Measurements from ENCODE around the gene DRC7.

DNA sequence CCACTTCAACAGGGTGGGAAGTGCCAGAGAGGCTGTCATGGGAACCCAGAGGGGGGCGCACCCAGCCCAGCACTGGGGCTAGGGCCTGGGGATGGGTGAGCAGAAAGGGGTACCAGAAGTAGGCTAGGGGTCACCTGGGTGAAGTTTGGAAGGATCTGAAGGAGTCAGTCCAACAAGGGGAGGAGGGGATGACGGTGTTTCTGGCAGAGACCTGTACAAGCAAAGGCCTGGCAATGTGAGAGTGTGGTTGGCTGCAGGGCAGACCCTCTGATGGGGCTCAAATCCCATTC lies 27.5 kb downstream of the DRC7 start:
- TF ChIP-seq, protein P1, sequence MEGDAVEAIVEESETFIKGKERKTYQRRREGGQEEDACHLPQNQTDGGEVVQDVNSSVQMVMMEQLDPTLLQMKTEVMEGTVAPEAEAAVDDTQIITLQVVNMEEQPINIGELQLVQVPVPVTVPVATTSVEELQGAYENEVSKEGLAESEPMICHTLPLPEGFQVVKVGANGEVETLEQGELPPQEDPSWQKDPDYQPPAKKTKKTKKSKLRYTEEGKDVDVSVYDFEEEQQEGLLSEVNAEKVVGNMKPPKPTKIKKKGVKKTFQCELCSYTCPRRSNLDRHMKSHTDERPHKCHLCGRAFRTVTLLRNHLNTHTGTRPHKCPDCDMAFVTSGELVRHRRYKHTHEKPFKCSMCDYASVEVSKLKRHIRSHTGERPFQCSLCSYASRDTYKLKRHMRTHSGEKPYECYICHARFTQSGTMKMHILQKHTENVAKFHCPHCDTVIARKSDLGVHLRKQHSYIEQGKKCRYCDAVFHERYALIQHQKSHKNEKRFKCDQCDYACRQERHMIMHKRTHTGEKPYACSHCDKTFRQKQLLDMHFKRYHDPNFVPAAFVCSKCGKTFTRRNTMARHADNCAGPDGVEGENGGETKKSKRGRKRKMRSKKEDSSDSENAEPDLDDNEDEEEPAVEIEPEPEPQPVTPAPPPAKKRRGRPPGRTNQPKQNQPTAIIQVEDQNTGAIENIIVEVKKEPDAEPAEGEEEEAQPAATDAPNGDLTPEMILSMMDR (conservative IDR thresholded peaks at IDR 0.05; ENCODE audit: low read depth, low read length): no peak
- no peak for TF ChIP-seq EZH2 (IDR thresholded peaks at IDR 0.05; ENCODE audit: low read length, unreplicated experiment)

Data from PC-3 (cell line).